Panc1 (cell line): ENCODE measurements around the gene GID4.

Source experiments
- CTCF ChIP-seq: fragments of 450-650 bp; IDR thresholded peaks from 2 replicates; pipeline ENCODE4 v1.5.1; 2017; ENCODE audit warnings: mild to moderate bottlenecking
- POLR2AphosphoS5 ChIP-seq: IDR thresholded peaks from 2 replicates; pipeline ENCODE4 v1.6.1; 2012; ENCODE audit warnings: mild to moderate bottlenecking, low read depth, low read length, moderate library complexity
- REST ChIP-seq, 2 experiments: IDR thresholded peaks; 2 replicates each; pipeline ENCODE4 v1.6.1; 2011 to 2012; ENCODE audit warnings: low read depth in 2 of 2, control low read depth in 1 of 2, low read length in 1 of 2, mild to moderate bottlenecking in 1 of 2, moderate library complexity in 1 of 2; ENCODE audit not compliant: insufficient read depth in 1 of 2
- SIN3A ChIP-seq: IDR thresholded peaks from 2 replicates; pipeline ENCODE4 v1.6.1; 2012; ENCODE audit warnings: low read depth, mild to moderate bottlenecking, low read length, moderate library complexity, borderline replicate concordance; ENCODE audit not compliant: insufficient read depth
- TCF7L2 ChIP-seq: IDR thresholded peaks from 2 replicates; pipeline ENCODE4 v1.6.1; 2011; ENCODE audit warnings: mild to moderate bottlenecking, low read depth, low read length, inconsistent platforms

- TF ChIP-seq CTCF (no peak), POLR2AphosphoS5 (no peak), REST (IDR thresholded peaks at IDR 0.05; ENCODE audit: insufficient read depth in 1 of 2, low read depth in 2 of 2, low read length in 1 of 2) (no peak), TCF7L2 (no peak), SIN3A (no peak)
Observed at GRCh38 chr17:18006495-18007239, 32.5 kb upstream of the GID4 start.
